Umbilical cord (tissue), 2 donors: ENCODE measurements around the gene SLC9A9. TPM values are rescaled to one million over a fixed set of nuclear protein-coding genes. Genes with fewer than 3 reads are reported as not detected.

Source experiments
- DNase-seq: peaks from one replicate; pipeline ENCODE4 v3.0.0-alpha.2; 2015; ENCODE audit warnings: low spot score
- total RNA-seq: library from RNA; depleted of rRNA; stranded (reverse); fragments of >200 nt; gene quantifications from one replicate; pipeline ENCODE4 v1.2.3, GENCODE V29; 2014; ENCODE audit warnings: low replicate concordance; ENCODE audit not compliant: insufficient read depth

SLC9A9 gene
- total RNA-seq, 1 donor from 2014 or later: 43.6 TPM

DNA sequence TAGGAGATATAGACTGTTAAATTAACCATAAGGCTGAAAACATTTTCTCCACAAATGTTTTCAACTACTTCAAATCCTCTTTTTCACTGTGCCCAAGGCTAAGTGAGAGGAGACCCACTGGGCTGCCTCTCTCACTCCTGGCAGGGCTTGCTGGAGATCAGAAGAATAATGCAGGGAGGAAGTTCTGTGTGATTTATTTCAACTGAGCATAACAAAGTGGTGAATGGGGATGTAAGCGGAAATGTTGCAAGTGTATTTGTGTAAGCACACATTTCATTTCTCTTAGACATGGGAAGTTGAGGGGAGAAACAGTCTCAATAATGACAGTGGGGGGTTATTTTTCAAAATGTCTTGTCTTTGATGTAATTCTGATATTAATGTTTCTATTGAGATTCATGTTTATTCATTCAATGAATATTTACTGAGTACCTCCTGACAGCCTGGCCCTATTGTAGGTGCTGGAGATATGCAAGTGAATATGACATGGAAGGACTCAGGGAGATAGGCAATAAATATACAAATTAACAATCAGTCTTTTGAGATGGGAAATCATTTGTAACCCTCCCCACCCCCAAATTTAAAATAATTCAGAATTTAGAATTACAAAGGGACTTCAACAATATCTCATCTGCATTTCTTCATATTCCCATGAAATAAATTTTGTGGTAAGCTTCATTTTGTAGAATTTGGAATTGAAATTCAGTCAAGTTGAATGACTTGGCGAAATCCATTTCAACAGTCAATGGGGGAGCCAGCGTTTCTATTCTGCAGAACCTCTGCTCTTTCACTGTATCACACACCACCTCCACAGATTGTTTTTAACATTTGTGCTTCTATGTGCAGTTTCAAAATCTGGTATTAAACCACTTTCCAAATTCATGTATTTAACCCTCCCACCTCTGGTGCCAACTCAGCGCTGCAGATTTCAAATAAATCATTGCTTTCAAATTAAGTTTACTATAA, 247.2 kb downstream of the SLC9A9 start:
- DNase-seq: no peak

DNA sequence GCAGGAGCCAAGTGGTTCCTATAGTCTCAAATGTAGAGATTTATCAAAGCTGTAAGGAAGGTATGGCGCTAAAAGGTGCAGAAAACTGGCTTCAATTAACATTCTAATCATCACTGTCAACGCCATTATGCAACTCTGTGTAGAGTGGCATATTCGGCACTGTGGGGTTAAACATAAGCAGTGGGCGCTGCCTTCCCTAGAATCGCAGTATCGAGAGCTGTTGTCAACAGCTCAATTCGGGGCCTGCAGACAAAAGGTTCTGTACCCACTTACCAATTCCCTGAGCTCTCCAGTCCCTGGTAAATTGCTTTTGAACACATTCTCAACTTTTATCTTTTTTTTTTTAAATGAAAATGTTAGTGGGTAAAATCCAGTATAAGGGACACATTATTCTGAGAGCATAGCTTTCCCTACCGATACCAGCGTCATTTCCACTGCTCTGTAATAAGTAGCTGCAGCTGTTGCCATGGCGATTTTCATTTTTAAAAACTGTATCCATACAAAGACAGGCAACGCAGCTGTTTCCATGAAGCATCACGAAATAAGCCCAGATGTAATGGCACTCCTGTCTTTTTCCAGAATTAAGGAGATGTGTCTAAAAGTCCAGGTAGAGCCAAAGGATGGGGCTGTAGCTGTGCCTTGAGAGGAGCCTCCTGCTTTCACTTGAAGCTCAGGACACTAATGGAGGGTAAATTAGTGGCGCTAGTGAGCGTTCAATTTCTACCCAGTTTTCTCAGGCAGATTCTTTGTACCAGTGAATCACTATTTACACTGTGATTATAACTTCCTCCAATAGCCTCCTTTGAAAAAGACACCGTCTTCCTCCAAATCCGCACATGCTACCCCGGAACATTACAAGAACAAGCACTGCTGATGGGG, 250.3 kb downstream of the SLC9A9 start:
- no peak for DNase-seq

DNA sequence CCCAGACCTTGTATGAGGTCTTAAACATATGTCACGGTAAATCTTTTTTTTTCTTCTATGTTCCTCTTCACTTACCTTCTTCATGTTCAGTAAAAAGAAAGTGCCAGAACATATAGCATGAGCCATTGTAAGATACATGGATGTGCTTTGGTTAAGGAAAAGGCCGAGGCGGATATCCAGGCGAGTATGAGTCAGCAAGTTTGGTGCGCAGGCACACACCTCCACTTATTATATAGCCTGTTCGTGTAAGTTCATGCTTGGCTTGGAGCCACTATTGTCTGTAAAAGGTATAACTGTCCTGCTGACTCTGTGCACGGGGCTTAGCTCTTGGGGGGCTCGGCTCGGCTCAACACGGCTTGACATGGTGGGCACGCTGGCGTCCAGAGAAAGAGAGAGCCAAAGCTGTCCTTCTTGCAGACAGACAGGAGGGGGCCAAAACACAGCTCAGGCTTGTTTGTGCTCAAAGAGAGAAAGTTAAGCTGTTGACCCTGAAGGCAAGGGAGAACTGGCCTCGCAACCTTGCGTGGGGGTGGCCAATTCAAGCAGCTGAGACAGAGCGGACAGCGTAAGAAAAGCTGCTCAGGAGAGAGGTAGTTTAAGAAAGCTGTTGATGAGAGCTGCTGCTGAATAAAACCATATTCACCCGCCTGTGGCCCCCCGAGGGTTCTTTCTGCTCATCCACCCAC, 251.2 kb downstream of the SLC9A9 start:
- no peak for DNase-seq

DNA sequence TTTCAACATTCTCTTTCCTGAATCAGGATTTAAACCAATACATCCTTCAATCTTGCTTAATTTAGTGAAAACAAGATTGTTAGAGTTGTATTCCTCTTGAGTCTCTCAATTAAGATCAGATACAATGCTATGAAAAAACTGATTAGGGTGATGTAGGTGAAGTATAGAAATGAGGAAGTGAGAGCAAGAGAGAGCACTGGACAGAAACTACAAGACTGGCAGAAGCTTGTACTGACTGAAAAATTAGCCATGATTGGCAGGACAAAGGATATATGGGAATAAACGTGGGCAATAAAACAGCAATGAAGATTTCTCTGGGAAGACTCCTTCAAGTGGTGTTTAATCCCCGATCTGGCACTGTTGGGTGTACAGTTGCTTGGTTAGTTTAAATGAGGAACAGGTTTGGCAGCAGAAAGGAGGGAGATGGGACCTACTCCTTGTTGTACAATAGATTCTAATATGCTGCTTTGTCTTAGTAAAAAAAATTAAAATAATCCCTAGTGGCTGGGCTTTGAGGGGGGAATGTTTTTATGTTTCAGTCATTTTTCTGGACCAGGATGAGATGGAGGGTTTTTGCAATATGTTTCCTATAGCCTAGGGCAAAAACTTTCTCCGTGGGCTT, 252.7 kb downstream of the SLC9A9 start:
- DNase-seq: no peak

DNA sequence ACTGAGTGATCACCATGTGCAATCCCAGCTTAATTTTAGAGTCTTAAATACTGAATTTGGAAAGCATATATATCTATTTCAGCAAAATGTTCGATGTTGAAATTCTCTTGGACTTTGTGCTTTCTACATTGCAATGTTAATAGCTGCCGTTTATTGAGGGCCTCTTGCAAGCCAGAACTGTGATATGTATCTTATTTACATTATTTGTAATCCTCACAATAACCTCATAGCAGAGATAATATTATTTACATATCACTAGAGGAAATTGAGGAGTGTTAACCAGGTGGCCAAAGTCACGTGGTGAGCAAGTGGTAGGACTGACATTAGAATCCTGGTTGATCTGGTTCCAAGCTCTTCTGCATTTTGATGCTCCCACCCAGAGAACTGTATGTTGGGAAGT, 254.1 kb downstream of the SLC9A9 start:
- DNase-seq: no peak

DNA sequence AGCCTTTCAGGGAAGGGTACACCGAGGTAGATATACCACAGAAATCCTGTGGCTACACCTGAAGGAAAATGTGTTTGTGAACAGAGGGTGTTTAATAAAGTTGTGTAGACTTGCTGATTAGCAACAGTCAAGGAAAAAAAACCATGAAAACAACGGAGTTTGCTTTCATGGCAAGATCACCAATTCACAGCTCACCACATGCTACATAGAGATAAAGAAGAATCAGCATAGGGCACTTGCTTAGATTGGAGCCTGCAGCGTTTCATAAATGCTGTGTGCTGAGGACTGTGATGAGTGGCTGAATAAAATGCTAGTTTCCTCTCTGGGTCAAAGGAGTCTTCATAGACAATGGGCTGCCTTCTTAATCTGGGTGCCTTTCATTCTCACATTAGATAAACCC, 257.6 kb downstream of the SLC9A9 start:
- no peak for DNase-seq

DNA sequence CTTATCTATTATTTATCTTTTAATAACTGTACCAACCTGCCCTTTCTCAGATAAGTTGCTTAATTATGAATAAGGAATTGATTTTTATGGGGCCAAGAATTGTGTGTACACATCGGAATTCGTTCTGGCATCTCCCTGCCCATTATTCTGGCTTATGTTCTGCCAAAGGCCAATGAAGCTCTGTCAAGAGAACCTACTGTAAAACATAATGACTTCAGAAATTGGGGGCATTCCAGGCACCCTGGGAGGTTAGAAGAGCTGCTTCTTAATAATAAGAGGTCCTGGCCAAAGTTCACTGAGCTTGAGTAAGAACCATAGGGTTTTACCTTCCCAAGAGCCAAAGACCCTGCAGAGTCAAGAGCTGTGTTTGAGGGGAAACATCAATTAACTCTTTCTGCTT, 261.7 kb downstream of the SLC9A9 start:
- DNase-seq: no peak

DNA sequence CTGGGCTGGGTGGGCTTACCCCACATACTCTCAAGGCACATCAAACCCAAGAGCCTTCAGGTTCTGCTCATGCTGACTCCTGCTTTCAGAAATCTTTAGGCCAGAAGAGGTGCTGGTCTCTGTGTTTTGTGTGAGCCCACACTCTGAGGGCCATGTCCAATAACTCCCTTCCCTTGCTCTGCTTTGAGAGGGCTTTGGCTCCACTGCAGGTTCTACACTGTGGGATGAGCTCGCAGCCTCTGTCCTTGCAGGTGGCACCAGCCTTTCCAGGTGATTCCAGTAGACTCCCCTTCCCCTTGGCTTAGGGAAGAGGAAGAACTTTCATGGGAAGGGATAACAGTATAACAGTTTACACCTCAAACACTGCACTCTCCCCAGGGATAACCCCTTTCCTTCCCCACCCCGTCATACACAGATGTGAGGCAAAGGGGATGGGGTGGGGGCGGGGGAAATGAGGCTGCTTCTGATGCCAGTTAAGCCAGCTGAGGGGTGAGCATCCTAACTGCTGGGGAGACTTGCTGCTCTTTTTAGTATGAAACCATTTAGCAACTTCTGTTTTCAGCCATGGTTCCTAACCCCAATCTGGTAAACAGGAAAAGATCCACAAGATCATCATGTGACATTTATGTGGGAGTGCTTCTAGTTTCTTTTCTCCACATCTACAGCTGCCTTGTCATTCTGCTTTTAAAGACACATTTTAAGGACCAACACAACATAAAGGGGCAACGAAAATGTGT, 262.4 kb downstream of the SLC9A9 start:
- DNase-seq: no peak

DNA sequence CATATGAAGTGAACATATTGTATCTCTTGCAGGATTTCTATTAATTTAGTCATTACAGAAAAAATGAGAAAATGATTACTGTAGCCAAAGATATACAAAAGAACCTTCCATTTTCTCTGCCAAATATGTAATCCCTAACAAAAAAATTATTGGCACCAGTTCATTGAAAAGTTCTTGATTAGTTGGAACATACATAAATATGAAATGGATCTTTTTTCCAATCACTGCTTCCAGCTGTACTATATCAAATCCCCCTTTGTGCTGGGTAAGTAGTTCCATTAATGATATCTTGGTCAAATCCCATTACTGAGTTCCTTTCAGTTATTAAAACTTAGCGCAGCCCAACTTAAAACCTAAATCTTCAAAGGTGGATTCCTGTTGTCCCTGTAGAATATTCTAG, 263.8 kb downstream of the SLC9A9 start:
- no peak for DNase-seq

DNA sequence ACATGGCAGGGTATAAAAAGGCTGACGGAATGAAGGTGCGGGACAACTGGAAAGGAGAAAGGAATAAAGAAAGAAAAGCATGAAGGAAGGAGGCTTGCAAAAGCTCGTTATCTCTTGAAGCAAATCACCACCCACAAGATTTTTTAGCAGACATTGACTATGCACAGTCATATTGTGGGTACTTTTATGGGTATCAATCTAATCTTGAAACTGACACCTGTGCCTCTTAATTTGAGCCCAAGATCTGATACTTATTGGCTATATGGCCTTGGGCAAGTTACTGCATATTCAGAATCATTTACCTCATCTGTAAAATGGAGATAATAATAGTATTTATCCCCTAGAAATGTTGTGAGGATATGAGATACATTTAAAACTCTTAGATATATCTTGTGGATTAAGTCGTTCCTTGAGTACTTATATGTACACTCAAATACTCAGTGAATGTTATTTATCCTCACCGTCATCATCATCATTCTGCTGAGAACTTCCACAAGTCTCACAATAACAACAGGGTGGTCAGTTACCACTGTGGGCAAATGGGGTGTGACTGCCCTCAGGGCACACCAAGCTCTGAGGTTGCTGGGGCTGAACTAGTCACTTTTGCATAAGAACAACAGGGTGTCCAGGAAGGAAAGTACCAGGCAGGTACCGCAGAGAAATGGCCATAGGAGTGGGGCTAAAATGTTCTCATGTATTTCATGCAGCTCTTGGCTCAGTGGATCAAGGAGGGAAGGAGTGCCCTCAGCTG, 266.1 kb downstream of the SLC9A9 start:
- no peak for DNase-seq

DNA sequence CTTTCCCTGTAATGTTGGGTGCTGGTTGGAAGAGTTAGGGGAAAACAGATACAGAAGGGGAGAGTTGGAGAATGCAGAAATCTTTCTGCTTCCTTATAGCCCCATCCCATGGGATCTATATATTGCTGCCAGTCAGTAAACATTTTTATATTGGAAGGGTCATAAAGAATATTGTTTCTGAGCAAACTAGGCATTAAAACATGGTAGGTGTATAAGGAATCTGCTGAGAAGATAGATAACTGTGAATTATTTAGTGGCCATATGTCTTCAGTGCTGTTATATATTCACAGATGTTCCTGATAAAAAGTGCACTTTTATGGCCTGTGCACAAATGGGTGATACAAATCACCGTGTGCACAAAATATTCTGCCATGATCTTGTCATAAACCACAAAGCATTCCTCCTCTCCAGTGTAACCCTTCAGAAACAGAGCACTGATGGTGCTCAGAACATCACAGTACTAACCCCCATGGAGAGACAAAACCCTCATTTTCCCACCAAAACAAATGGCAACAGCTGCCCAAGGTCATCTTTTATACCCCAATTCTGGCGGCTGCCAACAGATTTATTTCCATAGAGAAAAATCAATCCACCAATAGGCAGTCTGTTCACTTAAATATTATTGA, 269.3 kb downstream of the SLC9A9 start:
- DNase-seq: no peak

DNA sequence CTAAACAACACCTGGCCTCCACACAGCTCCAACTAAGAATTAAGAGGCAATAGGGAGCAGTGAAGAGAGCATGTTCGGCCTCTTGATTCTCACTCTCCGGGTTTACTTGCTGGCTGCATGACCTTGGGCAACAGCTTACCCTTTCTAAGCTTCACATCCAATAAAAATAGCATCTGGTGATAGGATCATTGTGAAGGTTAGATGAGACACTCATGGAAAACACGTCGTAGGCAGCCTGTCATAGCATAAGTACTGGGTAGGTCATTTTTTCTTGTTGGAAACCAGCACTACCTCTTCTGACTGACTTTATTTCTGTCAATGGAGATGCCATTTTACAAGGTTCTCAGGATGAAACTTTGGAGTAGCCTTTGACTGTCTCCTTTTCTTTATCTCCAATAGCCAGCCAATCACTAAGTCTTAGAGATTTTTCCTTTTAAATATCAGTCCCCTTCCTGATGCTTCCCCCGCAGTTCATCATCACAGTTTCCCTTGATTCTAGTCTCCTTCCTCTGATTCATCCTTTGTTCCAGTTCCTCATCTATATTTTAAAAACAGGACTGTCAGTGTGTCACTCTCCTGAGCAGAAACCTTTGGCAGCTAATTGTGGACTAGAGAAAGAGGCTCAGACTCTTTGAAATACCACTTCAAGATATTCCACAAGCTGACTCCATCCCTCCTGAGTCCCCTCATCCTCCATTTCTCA, 271.5 kb downstream of the SLC9A9 start:
- DNase-seq: no peak

DNA sequence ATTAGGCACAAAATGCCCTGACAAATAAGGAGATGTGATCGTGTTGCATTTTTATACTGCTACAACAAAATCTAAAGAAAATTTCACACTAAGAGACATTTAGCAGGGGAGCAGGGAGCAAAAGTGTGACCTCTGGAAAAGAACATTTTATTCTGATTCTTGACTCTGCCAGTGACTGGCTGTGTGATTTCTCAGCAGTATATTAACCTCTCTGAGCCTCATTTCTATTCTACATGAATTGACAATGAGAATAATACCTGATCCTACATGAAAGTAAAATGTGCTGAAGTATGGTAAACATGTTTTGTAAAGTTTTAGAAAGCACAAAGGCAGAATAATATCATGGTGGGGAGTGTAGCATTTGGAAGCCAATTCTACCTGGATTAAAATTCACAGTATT, 273.3 kb downstream of the SLC9A9 start:
- no peak for DNase-seq

DNA sequence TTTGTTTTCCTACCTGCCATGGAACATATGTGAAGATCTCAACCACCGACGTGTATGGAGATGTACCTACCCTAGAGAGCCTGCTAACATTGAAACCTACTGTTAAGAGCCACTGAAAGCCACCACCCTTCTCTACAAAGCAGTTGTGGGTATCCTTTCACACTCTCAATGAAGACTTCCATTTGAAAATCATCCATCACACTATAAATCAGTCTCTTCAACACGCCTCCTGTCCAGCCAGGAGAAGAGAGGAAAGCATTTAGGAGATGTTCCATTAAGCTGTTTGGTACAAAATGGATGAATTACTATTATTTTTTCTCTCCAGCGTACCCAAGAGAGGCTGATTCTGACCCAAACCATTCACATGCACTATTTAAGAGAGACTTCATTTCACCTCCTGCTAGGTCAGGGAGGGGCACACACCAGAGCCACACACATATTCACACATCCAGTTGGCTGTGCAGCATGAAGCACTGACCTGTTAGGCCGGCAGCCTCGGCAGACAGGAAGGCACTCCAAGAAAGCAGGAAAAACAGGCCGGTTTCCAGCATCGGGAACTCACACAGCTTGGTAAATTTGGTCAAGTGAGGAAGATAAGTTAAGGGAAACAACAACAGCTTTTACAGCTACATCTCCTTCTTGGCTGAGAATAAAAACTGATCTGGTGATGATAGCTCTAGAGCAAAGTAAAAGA, 274.5 kb downstream of the SLC9A9 start:
- no peak for DNase-seq

DNA sequence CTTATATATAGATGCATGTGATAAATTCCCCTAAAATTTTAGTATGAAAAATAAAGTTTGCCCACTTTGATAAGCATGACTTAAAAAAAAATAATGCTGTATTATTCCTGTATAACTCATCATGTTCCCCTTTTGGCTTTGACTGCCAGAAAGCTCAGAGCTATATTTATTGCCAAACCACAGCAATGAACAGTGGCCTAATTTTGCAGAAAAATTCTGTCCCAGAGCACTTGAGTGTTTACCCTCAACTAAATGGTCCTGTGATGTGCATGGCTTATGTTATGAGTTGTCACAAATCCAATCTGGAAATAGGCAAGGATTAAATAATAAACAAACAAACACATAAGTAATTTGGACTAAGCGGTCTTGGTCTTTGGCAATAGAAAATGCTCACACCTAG, 276.7 kb downstream of the SLC9A9 start:
- no peak for DNase-seq

DNA sequence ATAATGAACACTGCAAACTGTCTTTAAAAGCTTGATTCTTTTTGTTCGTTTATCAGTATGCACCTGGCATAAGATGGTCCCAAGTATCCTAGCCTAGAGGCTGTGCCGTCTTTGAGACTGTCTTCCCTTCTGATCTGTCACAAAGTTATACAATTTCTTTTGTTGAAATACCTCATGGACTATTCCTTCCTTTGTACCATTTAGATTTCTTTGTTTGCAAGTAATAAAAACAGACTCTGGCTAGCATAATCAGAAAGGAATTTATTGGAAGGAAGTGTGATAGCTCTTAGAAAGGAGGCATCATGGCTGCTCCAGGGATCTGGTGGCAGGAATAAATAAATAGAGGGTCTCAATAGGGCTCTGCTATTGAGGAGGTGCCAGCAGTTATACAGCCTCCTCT, 280.4 kb downstream of the SLC9A9 start:
- DNase-seq: no peak

DNA sequence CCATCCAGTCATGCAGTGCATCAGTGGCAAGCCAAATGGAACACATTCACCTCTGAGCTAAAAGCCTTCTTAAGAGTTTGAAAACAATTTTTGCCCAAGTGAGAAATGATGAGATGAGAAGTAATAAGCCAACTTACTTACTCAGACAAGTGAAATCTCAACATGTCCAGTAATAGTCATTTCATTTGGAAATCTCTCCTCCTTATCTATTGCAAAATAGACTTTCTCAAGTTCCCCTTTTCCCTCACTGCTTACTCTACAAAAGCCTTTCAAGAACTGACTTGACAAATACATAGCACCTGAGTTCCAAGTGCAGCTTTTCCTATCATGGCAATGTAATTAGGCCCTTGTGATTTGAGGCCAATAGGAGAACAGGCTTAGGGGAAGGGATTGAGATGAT, 282.3 kb downstream of the SLC9A9 start:
- DNase-seq: no peak

DNA sequence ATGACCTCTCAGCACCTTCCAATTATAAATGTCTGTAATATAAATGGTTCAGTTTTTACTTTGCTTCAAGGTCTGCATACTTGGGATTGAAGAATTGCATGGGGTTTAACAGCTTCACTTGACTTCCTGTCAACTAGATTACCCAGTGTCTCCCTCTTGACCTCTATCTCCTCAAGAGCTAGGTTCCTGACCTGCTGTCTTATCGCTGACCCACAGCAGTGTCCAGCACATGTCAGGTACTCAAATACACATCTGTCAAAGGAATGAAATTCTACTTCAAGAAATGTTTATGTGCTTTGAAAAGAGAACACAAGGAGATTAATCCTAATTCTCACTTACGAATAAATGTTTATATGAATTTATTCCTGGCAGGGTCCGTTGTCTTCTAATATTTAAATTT, 284.5 kb downstream of the SLC9A9 start:
- no peak for DNase-seq
